ENCODE data around the gene PARM1. TPM values are rescaled to one million over a fixed set of nuclear protein-coding genes. Genes with fewer than 3 reads are reported as not detected.

PARM1 gene
- total RNA-seq, 1 donor from 2014 or later, result 1.6 TPM

GRCh38 chr4:74896595-74896994 is 36.3 kb upstream of the PARM1 start:
- H3K36me3 ChIP-seq, result no peaks in the 10 kb centered on the region
- no peaks in the 10 kb centered on the region for H3K9me3 Mint-ChIP-seq
- H3F3A ChIP-seq (ENCODE audit: low read depth), result no peaks in the 10 kb centered on the region
- H3K4me1 ChIP-seq, result no peaks in the 10 kb centered on the region
- H3K79me2 ChIP-seq (ENCODE audit: low read depth), result no peaks in the 10 kb centered on the region
- H3K4me2 ChIP-seq, result no peak overlapping the region
- no peak overlapping the region for H2AFZ ChIP-seq (replicated peaks)
- H3K27ac Mint-ChIP-seq, result no peak overlapping the region
- no peaks in the 10 kb centered on the region for H3K27me3 ChIP-seq
- no peak overlapping the region for H3K27ac ChIP-seq
- H3K9ac ChIP-seq, result no peak overlapping the region
- no peaks in the 10 kb centered on the region for H3K9me3 ChIP-seq (ENCODE audit: low read depth)
- no peak overlapping the region for H3K4me3 Mint-ChIP-seq
- no peaks in the 10 kb centered on the region for H4K20me1 ChIP-seq (ENCODE audit: low read depth)
- H3K27me3 Mint-ChIP-seq (ENCODE audit: insufficient read depth, low read depth), result no peaks in the 10 kb centered on the region
- H3K4me3 ChIP-seq, result no peak overlapping the region
- no peaks in the 10 kb centered on the region for H3K36me3 Mint-ChIP-seq
- no peak for DNase-seq (ENCODE audit: low spot score)
- no peak for TF ChIP-seq CTCF (IDR thresholded peaks at IDR 0.05)
- no peak for TF ChIP-seq EZH2phosphoT487 (IDR thresholded peaks at IDR 0.05)
- no peak for TF ChIP-seq EZH2 (IDR thresholded peaks at IDR 0.05)
- no peaks in the 10 kb centered on the region for H3K4me1 Mint-ChIP-seq

GRCh38 chr4:74897386-74897785 is 35.5 kb upstream of the PARM1 start:
- Histone ChIP-seq H3K27me3 (no peaks in the 10 kb centered on the region), H3K36me3 (no peaks in the 10 kb centered on the region), H3K4me1 (no peaks in the 10 kb centered on the region), H4K20me1 (ENCODE audit: low read depth) (no peaks in the 10 kb centered on the region), H3K27ac (no peak overlapping the region), H3F3A (ENCODE audit: low read depth) (no peaks in the 10 kb centered on the region), H3K4me3 (no peak overlapping the region), H3K79me2 (ENCODE audit: low read depth) (no peaks in the 10 kb centered on the region), H3K9me3 (ENCODE audit: low read depth) (no peaks in the 10 kb centered on the region), H2AFZ (replicated peaks) (no peak overlapping the region), H3K9ac (no peak overlapping the region), H3K4me2 (no peak overlapping the region)
- Mint-ChIP-seq H3K27ac (no peak overlapping the region), H3K4me3 (no peak overlapping the region), H3K9me3 (no peaks in the 10 kb centered on the region), H3K27me3 (ENCODE audit: insufficient read depth, low read depth) (no peaks in the 10 kb centered on the region), H3K4me1 (no peaks in the 10 kb centered on the region), H3K36me3 (no peaks in the 10 kb centered on the region)
- TF ChIP-seq CTCF (IDR thresholded peaks at IDR 0.05), result no peak
- TF ChIP-seq EZH2phosphoT487 (IDR thresholded peaks at IDR 0.05), result no peak
- TF ChIP-seq EZH2 (IDR thresholded peaks at IDR 0.05), result no peak
- no peak for DNase-seq (ENCODE audit: low spot score)

GRCh38 chr4:74900862-74901261 is 32.1 kb upstream of the PARM1 start:
- no peaks in the 10 kb centered on the region for H3K9me3 ChIP-seq (ENCODE audit: low read depth)
- H3K4me3 ChIP-seq, result no peak overlapping the region
- Mint-ChIP-seq H3K27me3 (ENCODE audit: insufficient read depth, low read depth) (peaks cover 3% of the 10 kb centered on the region), H3K36me3 (no peaks in the 10 kb centered on the region), H3K9me3 (no peaks in the 10 kb centered on the region), H3K27ac (no peak overlapping the region), H3K4me1 (no peaks in the 10 kb centered on the region), H3K4me3 (no peak overlapping the region)
- no peaks in the 10 kb centered on the region for H3K27me3 ChIP-seq
- no peaks in the 10 kb centered on the region for H3F3A ChIP-seq (ENCODE audit: low read depth)
- no peaks in the 10 kb centered on the region for H3K36me3 ChIP-seq
- H3K27ac ChIP-seq, result no peak overlapping the region
- no peak overlapping the region for H2AFZ ChIP-seq (replicated peaks)
- DNase-seq (ENCODE audit: low spot score), result no peak
- no peaks in the 10 kb centered on the region for H4K20me1 ChIP-seq (ENCODE audit: low read depth)
- no peak overlapping the region for H3K9ac ChIP-seq
- TF ChIP-seq EZH2 (IDR thresholded peaks at IDR 0.05) (no peak), EZH2phosphoT487 (IDR thresholded peaks at IDR 0.05) (no peak), CTCF (IDR thresholded peaks at IDR 0.05) (no peak)
- no peak overlapping the region for H3K4me2 ChIP-seq
- no peaks in the 10 kb centered on the region for H3K79me2 ChIP-seq (ENCODE audit: low read depth)
- H3K4me1 ChIP-seq, result no peaks in the 10 kb centered on the region
